Spleen (tissue), 11 donors: ENCODE data around the gene PLEKHM2. TPM values are rescaled to one million over a fixed set of nuclear protein-coding genes. Genes with fewer than 3 reads are reported as not detected.

Source experiments
- DNase-seq: peaks from one replicate; pipeline ENCODE4 v3.0.0-alpha.2; 2020
- H3K27ac ChIP-seq, 8 donors: fragments of 200-600 bp; sonication (generic) in 7 of 8; 1 replicate in 4 of 8; 2 replicates in 4 of 8; pipeline versions ENCODE4 v1.5.0 to v1.8.0; 2016 to 2021; ENCODE audit warnings: inconsistent platforms in 4 of 8, mild to moderate bottlenecking in 4 of 8, moderate library complexity in 1 of 8
- H3K27me3 ChIP-seq, 7 donors: fragments of 200-600 bp; sonication (generic) in 6 of 7; replicated peaks in 1 of 7; 1 replicate in 4 of 7; 2 replicates in 3 of 7; pipeline versions ENCODE4 v1.5.0 to v1.8.0; 2016 to 2021; ENCODE audit warnings: inconsistent platforms in 3 of 7, mild to moderate bottlenecking in 1 of 7
- H3K36me3 ChIP-seq, 6 donors: fragments of 200-600 bp; sonication (generic) in 5 of 6; 1 replicate in 4 of 6; 2 replicates in 2 of 6; pipeline versions ENCODE4 v1.5.0 to v1.8.0; 2016 to 2021; ENCODE audit warnings: inconsistent platforms in 2 of 6
- H3K4me1 ChIP-seq, 6 donors: fragments of 200-600 bp; sonication (generic) in 5 of 6; 1 replicate in 3 of 6; 2 replicates in 3 of 6; pipeline versions ENCODE4 v1.5.0 to v1.8.0; 2016 to 2021; ENCODE audit warnings: inconsistent platforms in 3 of 6
- H3K4me3 ChIP-seq, 8 donors: fragments of 200-600 bp; sonication (generic) in 7 of 8; 1 replicate in 4 of 8; 2 replicates in 4 of 8; pipeline versions ENCODE4 v1.5.0 to v1.8.0; 2016 to 2021; ENCODE audit warnings: inconsistent platforms in 4 of 8, mild to moderate bottlenecking in 4 of 8, moderate library complexity in 2 of 8
- H3K9me3 ChIP-seq, 8 donors: fragments of 200-600 bp; sonication (generic) in 7 of 8; 1 replicate in 4 of 8; 2 replicates in 4 of 8; pipeline versions ENCODE4 v1.5.0 to v1.8.0; 2016 to 2021; ENCODE audit warnings: inconsistent platforms in 4 of 8
- CTCF ChIP-seq, 11 experiments: fragments of 200-600 bp in 7 of 11; fragments of 450-650 bp in 4 of 11; sonication (generic) in 4 of 11; IDR thresholded peaks in 8 of 11; conservative IDR thresholded peaks in 3 of 11; 1 replicate in 7 of 11; 2 replicates in 4 of 11; pipeline versions ENCODE4 v1.4.0 to v1.8.0; 2016 to 2021; ENCODE audit warnings: antibody characterized with exemption in 11 of 11, inconsistent platforms in 4 of 11, mild to moderate bottlenecking in 1 of 11
- POLR2A ChIP-seq, 3 donors: fragments of 450-650 bp; IDR thresholded peaks; one replicate each; pipeline ENCODE4 v1.5.1; 2017; ENCODE audit warnings: antibody characterized with exemption in 3 of 3, mild to moderate bottlenecking in 1 of 3
- POLR2AphosphoS5 ChIP-seq, 3 donors: sonication (generic); formaldehyde crosslinking; IDR thresholded peaks; one replicate each; pipeline ENCODE4 v1.5.1; 2017; ENCODE audit warnings: antibody characterized with exemption in 3 of 3
- WGBS, 5 donors: extraction: QIAGEN DNeasy Blood & Tissue Kit in 3 of 5; methylation state at CpG; one replicate each; pipeline versions ENCODE4 v1.1.5 to v1.1.7; 2013 to 2018; 5-methylcytosine and 5-hydroxymethylcytosine counted together
- intact Hi-C: fragments of 100-400 bp; cut with DNase I; formaldehyde crosslinking; loops from one replicate; pipeline ENCODE4 v1.15.0; 2023; ENCODE audit warnings: low total_unique reads
- polyA plus RNA-seq, 3 donors: library from polyadenylated mRNA; stranded (reverse); fragments of 200-250 nt; gene quantifications; one replicate each; pipeline ENCODE4 v1.2.1, GENCODE V29; 2013
- total RNA-seq, 7 donors: library from RNA; depleted of rRNA in 3 of 7; stranded (reverse); fragments of >200 nt in 3 of 7; fragmentation: NEBNext Ultra II Directional in 4 of 7; extraction: Animal tissue kit (Norgen Biotek cat#: 25700) in 4 of 7; gene quantifications; one replicate each; pipeline versions ENCODE4 v1.1.0 to v1.2.1, GENCODE V29; 2016 to 2021
- donor health status: healthy with polysubstance abuse.
- donor health status: DM: no; HTN: no; CAD: no; lungs with moderate emphysema.
- donor health status: DM: no; HTN: no; CAD: no.
- donor health status: Bipolar disorder and iron deficiency.
- donor health status: healthy.
- donor health status: DM: no; HTN: no; CAD: no.
- donor health status: DM: yes; HTN: yes; CAD: no.

The PLEKHM2 gene
- total and polyA plus RNA-seq, 10 donors: 25.9 to 96.0 (median 60.6) TPM

- TF ChIP-seq POLR2A (IDR thresholded peaks at IDR 0.05): no peak
- no peak for DNase-seq
- H3K4me3 ChIP-seq: no peak overlapping the region
- peaks cover 0 to 16% (median 9%) of the 10 kb centered on the region in 6 donors for H3K4me1 ChIP-seq
- WGBS, 5 donors: 58 to 71% (median 62%) methylated on average over 12 of the region's 12 CpGs
- peak overlapping the region in 2 of 8 donors; percentile 7 to 12 for H3K27ac ChIP-seq
- no peaks in the 10 kb centered on the region for H3K27me3 ChIP-seq
- no peaks in the 10 kb centered on the region for H3K9me3 ChIP-seq
- no peaks in the 10 kb centered on the region for H3K36me3 ChIP-seq
- intact Hi-C loops: no loop called here
Measured at GRCh38 chr1:15674386-15675159, 9.5 kb upstream of the PLEKHM2 start.

GRCh38 chr1:15676010-15676409, 8.1 kb upstream of the PLEKHM2 start:
- no peak for DNase-seq
- Histone ChIP-seq H3K4me3 (no peak overlapping the region), H3K36me3 (no peaks in the 10 kb centered on the region), H3K4me1 (peaks cover 0 to 19% (median 9%) of the 10 kb centered on the region in 6 donors), H3K27me3 (no peaks in the 10 kb centered on the region), H3K27ac (peak overlapping the region in 2 of 8 donors; percentile 11 to 21), H3K9me3 (no peaks in the 10 kb centered on the region)
- intact Hi-C loops: no loop called here
- 15 to 56% (median 26%) methylated on average over 2 of the region's 2 CpGs for WGBS, 5 donors
- TF ChIP-seq POLR2AphosphoS5 (IDR thresholded peaks at IDR 0.05): peak in 2 of 3 donors; percentile 17 to 33
- no peak for TF ChIP-seq POLR2A (IDR thresholded peaks at IDR 0.05)
- no peak for TF ChIP-seq CTCF (IDR thresholded peaks at IDR 0.05 in 8 of 11, conservative IDR thresholded peaks at IDR 0.05 in 3 of 11)

GRCh38 chr1:15676688-15677661, 7.1 kb upstream of the PLEKHM2 start:
- Histone ChIP-seq H3K9me3 (no peaks in the 10 kb centered on the region), H3K36me3 (no peaks in the 10 kb centered on the region), H3K4me1 (peaks cover 0 to 29% (median 10%) of the 10 kb centered on the region in 6 donors), H3K27ac (no peak overlapping the region), H3K27me3 (no peaks in the 10 kb centered on the region), H3K4me3 (no peak overlapping the region)
- intact Hi-C loops: no loop called here
- WGBS, 5 donors: 92 to 95% (median 93%) methylated on average over 6 of the region's 6 CpGs
- TF ChIP-seq POLR2AphosphoS5 (IDR thresholded peaks at IDR 0.05) (no peak), POLR2A (IDR thresholded peaks at IDR 0.05) (no peak), CTCF (IDR thresholded peaks at IDR 0.05 in 8 of 11, conservative IDR thresholded peaks at IDR 0.05 in 3 of 11) (no peak)
- DNase-seq: no peak

- Histone ChIP-seq H3K9me3 (no peaks in the 10 kb centered on the region), H3K36me3 (no peaks in the 10 kb centered on the region), H3K4me3 (no peak overlapping the region), H3K27me3 (no peaks in the 10 kb centered on the region), H3K27ac (no peak overlapping the region), H3K4me1 (peaks cover 0 to 45% (median 21%) of the 10 kb centered on the region in 6 donors)
- no peak for TF ChIP-seq CTCF (IDR thresholded peaks at IDR 0.05 in 8 of 11, conservative IDR thresholded peaks at IDR 0.05 in 3 of 11)
- no peak for DNase-seq
- 63 to 100% (median 81%) methylated on average over 1 of the region's 1 CpG for WGBS, 5 donors
- intact Hi-C loops: no loop called here
Measured at GRCh38 chr1:15678578-15678977, 5.5 kb upstream of the PLEKHM2 start.
